GM21825 (cell line): ENCODE data around the gene CELF2.
A peak's percentile ranks its signal among the peaks of the same experiment; 100 is the strongest.
"Not testable (repeated sequence)": the region's sequence is repeated elsewhere in the genome, so short reads cannot be mapped to it uniquely, and the experiment has no call there.

Experiments used
- ATAC-seq: cut with Tn5 transposase; IDR thresholded peaks from one replicate; pipeline ENCODE4 v1.9.1; 2021; ENCODE audit warnings: mild to moderate bottlenecking, moderate library complexity; ENCODE audit not compliant: unreplicated experiment

Gene CELF2

DNA sequence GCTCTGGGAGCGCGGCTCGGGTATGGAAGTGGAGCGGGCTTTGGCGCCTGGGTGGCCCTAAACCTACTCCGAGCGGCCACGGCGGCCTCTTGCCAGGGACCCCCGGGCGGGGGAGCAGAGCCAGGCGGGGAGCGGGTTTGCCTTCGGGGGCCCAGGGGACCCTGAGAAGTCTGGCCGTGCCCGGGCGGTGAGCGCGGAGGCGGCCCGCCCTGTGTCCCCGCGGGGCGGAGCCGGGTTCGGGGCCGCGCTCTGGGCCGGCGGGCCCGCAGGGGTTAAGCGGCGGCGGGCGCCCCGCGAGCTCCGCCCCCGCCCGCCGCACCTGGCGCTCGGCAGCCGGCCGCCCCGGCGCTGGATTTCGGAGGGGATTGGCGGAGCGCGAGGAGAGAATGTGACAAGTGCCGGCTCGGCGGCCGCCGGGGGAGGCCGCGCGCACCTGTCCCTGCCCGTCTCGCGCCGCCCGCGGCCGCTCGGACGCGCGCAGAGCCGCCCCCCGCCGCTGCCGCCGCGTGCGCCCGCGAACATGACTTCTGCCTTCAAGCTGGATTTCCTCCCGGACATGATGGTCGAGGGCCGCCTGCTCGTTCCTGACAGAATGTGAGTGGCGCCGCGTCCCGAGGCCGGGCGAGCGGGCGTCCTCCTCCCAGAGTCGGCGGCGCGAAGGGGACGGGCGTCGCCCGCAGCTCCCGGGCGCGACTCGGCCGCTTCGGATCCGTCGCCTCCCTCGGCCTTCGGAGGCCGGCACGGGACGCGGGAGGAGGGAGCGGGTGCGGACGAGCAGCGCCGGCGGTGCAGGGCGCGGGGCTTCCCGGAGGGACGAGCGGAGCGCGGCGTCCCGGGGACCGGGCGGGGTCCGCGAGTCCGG, at the start of gene CELF2:
CELF2 (plus strand) TSS at position 303 of the 862 bp plus-strand sequence; CDS start at position 521, 218 bp downstream.
- peak; percentile 75 for ATAC-seq

- ATAC-seq: no peak
These were observed 49.4 kb upstream of the CELF2 start for GRCh38 chr10:10968257-10968588.

DNA sequence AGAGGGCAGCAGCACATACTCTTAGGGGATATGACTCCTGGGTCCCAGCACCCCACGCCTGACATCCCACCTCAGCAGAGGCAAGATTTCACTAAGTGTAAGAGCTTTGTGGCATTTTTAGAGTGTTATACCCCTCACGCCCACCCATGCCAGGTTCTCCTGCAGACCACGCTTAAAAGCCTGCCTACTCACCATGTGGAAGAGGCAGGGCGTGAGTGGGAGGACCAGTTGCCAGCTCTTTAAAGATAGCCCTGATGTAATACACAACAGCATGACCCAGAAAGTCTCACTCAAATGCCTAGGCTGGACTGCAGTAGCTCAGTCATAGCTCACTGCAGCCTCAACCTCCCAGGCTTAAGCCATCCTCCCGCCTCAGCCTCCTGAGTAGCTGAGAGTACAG, 44.4 kb upstream of the CELF2 start:
- ATAC-seq: no peak

GRCh38 chr10:10975647-10976046, 42.0 kb upstream of the CELF2 start:
- no peak for ATAC-seq

DNA sequence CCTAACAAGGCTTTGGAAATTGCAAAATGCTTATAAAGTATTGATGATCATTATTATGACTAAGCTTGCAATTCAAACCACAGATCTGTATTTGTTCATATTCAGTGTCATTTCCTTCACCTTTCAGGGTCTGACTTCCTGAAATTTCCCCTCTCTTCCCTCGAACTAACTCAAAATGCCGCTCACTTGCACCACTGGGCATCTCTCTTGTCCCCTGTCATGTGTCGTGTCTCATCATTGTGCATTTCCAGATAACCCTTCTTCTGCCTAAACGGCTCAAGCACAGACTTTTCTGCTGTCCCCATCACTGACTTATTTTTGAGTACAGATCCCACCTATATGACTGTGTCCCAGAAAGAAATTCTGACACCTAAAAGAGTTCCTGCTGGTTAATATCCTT, 41.0 kb upstream of the CELF2 start:
- no peak for ATAC-seq

DNA sequence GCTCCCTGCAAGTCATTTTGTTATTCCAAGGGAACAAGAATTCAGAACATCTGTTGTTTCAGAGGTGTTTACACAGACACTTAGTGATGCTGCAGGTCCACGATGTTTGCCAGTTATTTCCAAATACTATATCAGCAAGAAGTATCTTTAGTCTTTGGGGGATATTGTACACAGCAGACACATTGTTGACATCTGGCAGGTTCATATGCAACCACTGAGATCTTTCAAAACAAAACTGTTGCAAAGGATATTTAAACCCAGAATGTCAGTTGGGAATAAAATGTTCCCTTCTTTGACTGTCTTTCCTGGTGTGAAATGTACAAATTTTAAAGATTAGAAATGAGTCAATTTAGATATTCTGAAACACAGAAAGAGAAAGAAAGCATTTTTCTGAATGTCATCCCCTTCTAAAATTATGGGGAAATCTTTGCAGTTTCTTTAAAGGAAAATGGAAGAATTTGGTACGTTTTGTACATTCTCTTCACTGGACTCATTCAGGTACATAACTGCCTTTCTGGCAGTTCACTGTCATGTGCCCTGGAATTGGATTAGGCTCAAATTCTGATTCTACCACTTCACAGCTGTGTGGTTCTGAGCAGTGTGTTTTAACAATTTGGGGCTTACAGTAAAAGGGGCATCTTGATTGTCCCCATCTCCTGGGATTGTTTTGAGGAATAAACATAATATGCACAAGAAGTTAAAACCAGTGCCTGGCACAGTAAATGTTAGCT, 40.3 kb upstream of the CELF2 start:
- no peak for ATAC-seq

DNA sequence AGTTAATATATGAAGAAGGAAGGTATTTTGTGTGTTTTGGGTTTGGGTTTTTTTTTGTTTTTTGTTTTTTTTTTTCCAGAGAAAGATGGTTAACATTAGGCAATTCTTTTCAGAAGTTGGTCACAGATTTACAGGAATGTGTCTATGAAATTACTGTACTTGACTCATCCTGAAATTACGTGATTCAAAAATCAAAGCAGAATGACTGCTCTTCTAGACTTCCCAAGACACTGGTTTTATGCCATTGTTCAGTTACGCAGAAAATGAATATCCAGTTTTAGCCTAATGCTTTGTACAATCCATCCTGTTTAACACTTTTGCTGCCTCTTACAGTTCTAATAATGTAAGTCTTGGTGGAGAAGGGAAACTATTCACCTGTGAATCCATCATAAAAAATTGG, 39.7 kb upstream of the CELF2 start:
- no peak for ATAC-seq

GRCh38 chr10:10985361-10985760, 32.3 kb upstream of the CELF2 start:
- ATAC-seq: no peak

GRCh38 chr10:10986606-10987005, 31.1 kb upstream of the CELF2 start:
- no peak for ATAC-seq

DNA sequence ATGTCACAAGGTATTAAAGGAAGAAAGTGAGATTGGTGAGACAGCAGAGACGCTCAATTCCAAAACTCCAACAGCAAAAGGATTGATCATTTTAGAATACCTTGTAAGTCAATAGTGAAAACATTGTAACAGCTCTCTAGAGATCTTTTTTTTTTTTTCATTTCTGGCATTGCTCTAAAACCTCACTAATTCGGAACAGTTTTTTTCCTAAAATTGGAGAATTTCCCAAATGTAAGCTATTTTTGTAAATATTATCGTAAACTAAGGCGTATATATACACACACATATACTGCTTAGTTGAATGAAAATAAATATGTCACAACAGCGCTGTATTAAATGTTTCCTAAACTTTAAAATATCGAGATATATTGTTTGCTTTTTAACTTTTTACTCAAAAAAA, 30.6 kb upstream of the CELF2 start:
- no peak for ATAC-seq

DNA sequence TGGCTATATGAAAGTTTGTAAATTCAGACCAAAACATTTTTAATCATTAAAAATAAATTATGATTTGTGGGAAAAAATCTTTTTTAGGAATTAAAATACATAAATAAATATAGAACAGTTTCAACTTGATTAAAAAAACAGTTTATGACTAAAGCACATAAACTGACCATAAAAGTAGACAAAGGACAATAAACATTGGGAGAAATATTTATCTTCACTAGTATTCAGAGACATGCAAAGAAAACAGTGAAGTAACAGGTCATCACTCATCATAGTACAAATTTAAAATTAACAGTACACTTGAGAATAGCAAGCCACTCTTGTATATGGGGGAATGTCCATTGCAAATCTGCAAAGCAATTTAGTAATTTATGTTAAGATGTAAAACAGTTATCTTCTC, 28.0 kb upstream of the CELF2 start:
- ATAC-seq: no peak

DNA sequence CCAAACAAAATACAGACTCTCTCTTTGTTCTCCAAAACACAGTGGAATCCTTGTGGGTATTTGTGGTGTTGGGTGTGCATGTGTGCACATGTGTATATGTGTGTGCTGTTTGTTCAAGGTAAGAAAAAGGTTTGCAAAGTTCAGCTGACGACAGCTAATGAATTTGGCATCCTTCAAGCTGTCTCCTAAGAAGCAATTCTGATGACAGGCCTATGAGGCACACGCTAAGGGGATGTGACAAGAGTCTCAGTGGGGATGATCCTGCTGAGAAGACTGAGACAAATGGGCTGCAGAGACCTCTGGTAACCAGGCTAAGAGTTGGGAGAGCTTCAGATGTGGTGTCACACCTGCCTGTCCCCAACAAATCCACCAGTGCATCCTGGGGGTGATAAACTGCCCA, 26.5 kb upstream of the CELF2 start:
- ATAC-seq: no peak

- ATAC-seq: no peak
These were observed 25.6 kb upstream of the CELF2 start for GRCh38 chr10:10992072-10992471.

- no peak for ATAC-seq
These were observed 24.5 kb upstream of the CELF2 start for GRCh38 chr10:10992961-10993714.

- no peak for ATAC-seq
These were observed 23.9 kb upstream of the CELF2 start for GRCh38 chr10:10993785-10994184.

DNA sequence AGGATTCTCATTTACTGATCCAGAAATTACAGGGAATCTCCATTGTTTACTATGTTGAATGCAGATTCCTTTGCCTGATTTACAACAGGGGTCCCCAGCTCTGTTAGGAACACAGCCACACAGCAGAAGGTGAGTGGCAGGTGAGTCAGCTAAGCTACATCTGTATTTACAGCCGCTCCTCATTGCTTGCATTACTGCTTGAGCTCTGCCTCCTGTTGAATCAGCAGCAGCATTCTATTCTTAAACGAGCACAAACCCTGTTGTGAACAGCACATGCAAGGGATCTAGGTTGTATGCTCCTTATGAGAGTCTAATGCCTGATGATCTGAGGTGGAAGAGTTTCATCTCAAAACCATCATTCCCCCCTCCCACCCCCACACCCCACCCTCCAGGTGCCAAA, 23.3 kb upstream of the CELF2 start:
- ATAC-seq: no peak

DNA sequence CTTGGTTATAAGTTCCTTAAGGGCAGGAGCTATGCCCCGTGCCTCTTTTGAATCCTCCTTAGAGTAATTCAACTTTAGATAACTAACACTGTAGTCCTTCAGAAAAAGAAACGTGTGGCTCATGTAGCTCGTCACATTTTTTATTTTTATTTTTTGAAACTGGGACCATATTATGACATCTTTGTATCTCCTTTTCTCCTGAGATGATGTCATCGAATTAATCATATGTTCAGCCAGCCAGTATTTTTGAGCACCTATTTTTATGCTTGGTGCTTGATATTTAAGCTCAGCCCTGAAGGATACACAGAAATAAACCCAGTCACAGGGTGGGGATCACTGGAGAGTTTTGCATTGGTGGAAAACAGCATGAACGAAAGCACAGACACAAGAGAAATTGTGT, 22.6 kb upstream of the CELF2 start:
- no peak for ATAC-seq

DNA sequence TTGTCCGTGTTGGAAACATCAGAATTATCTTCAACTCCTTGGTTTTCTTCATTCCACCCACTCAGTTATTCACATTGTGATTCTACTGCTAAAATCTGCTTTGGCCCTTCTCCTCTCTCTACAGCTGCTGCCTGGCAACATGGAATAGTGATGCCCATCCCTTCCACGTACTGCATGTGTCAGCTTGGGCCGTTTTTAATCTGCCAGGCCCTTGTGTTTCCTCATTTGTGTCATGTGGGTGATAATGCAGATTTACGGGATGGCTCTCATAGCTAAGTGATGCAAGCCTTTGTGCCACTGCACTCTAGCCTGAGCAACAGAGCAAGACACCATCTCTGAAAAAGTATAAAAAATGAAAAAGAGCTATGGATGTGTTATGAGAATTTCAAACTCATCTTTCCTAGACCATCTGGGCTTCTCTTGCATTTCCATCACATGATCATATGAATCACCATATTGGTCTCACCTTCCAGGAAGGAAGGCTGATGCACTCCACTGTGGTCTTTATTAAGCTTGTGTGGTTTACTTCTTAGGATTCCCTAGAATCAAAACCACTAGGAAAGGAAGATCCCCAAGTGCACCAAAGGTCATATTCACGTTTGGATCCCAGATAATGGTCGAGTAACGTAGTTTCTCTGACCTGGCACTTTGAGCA, 20.6 kb upstream of the CELF2 start:
- no peak for ATAC-seq

DNA sequence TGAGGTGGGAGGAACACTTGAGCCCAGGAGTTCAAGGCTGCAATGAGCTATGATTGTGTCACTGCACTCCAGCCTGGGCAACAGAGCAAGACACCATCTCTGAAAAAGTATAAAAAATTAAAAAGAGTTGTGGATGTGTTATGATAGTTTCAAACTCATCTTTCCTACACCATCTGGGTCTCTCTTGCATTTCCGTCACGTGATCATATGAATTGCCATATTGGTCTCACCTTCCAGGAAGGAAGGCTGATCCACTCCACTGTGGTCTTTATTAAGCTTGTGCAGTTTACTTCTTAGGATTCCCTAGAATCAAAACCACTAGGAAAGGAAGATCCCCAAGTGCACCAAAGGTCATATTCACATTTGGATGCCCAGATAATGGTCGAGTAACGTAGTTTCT, 18.2 kb upstream of the CELF2 start:
- ATAC-seq: not testable (repeated sequence)

GRCh38 chr10:11002485-11002884, 15.2 kb upstream of the CELF2 start:
- no peak for ATAC-seq

GRCh38 chr10:11002916-11003315, 14.8 kb upstream of the CELF2 start:
- no peak for ATAC-seq
